DMS53 treated with DMSO at 0.1 percent for 48 hours (cell line): ENCODE data around the gene RAB5A.
"Not testable (repeated sequence)": the region's sequence is repeated elsewhere in the genome, so short reads cannot be mapped to it uniquely, and the experiment has no call there.

Experiments used
- DNase-seq: peaks from one replicate; lab custom pipeline; 2025; ENCODE audit not compliant: unreplicated experiment; lab: John Stamatoyannopoulos, UW

The RAB5A gene

GRCh38 chr3:19947549-19948225 lies 790 bp downstream of the RAB5A start:
- DNase-seq = no peak

DNA sequence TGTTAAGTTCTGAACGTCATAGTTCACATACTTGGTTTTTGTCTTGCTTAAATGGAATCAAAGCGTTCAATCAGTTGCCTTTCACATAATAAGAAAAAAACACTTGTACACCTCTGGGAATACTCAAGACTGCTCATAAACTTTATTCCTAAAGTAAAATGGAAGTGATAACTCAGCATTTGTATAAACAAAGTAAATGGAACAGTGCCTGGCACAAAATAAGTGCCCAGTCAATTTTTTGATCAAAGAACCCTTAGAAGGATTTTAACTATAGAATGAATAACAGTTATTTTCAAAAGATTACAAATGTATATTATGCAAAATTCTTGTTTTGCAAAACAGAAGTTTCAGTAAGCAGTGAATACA lies 1.3 kb downstream of the RAB5A start:
- DNase-seq = no peak

GRCh38 chr3:19950316-19950715 lies 3.4 kb downstream of the RAB5A start:
- no peak for DNase-seq

DNA sequence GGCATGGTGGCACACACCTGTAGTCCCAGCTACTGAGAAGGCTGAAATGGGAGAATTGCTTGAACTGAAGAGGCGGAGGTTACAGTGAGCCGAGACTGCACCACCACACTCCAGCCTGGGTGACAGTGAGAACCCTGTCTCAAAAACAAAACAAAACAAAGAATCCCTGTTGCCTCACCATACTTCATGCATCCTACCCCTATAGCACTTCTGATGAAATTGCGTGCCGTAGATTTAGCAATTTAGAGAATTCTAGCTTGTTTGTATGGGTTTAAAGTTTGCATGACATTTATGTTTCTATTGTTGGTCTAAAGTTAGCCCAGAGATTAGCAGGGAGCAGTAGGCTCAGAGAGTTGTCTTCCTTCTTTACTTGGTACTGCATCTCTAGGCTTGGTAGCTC lies 7.8 kb downstream of the RAB5A start:
- no peak for DNase-seq

DNA sequence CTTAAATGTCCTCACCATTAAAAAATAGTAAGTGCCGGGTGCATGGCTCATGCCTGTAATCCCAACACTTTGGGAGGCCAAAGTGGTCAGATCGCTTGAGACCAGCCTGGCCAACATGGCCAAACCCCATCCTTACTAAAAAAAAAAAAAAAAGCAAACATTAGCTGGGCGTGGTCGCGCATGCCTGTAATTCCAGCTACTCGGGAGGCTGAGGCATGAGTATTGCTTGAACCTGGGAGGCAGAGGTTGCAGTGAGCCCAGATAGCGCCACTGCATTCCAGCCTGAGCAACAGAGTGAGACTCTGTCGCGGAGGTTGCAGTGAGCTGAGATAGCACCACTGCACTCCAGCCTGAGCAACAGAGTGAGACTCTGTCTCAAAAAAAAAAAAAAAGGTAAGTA lies 10.5 kb downstream of the RAB5A start:
- not testable (repeated sequence) for DNase-seq

DNA sequence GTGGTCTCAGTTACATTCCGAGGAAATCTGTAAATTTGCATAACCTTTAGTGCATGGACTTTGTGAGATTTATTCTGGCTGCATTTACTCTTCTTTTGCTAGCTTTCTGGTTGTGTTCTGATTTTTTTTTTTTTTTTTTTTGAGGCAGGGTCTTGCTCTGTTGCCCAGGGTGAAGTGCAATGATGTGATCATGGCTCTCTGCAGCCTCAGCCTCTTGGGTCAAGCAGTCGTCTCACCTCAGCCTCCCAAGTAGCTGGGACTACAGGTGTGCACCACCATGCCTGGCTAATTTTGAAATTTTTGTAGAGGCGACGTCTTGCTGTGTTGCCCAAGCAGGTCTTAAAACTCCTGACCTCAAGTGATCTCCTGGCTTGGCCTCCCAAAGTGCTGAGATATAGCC lies 12.6 kb downstream of the RAB5A start:
- no peak for DNase-seq

DNA sequence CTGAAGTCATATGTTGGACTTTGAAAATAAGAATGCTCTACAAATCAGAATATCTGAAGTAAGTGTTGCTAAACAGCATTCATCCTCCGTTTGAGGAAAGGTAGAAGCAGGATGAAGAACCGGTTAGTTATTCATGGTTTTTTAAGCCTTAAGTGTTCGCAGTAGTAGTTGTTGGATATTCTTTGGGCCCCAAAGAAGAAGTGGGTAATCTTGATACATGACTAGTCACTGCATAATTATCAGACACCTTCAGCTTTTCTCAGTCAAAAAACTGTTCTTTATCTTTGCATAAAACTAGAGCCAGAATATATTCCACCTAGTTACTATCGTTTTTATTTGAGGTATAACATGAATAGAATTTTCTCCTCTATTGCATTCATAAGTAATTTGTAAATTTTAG lies 13.8 kb downstream of the RAB5A start:
- DNase-seq = no peak

GRCh38 chr3:19961960-19962359 lies 15.1 kb downstream of the RAB5A start:
- no peak for DNase-seq

- no peak for DNase-seq
These were observed 20.3 kb downstream of the RAB5A start for GRCh38 chr3:19967208-19967607.

GRCh38 chr3:19967812-19968211 lies 20.9 kb downstream of the RAB5A start:
- DNase-seq = no peak

GRCh38 chr3:19970327-19970726 lies 23.4 kb downstream of the RAB5A start:
- no peak for DNase-seq

DNA sequence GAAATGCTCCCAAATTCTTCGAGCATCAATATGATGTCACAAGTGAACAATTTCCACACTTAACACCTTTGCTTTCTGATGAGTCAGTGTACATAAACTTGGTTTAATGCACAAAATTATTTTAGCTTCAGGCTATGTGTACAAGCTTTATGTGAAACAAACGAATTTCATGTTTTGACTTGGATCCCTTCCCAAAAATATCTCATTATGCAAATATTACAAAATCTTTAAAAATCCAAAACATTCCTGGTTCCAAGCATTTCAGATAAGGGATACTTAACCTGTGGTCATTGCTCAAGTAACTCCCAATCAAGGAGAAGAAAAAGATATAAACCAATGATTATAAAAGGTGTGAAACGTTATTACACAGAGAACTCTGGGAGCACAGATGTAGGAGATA lies 25.2 kb downstream of the RAB5A start:
- DNase-seq = no peak

DNA sequence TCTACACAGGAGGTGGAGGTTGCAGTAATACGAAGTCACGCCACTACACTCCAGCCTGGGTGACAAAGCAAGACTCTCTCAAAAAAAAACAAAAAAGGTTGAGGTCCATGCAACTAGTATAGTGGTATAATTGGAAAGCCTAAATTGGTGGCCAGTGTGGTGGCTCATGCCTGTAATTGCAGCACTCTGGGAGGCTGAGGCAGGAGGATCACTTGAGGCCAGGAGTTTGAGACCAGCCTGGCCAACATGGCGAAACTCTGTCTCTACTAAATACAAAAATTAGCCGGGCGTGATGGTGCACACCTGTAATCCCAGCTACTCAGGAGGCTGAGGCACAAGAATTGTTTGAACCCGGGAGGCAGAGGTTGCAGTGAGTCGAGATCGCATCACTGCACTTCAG lies 42.0 kb downstream of the RAB5A start:
- not testable (repeated sequence) for DNase-seq

DNA sequence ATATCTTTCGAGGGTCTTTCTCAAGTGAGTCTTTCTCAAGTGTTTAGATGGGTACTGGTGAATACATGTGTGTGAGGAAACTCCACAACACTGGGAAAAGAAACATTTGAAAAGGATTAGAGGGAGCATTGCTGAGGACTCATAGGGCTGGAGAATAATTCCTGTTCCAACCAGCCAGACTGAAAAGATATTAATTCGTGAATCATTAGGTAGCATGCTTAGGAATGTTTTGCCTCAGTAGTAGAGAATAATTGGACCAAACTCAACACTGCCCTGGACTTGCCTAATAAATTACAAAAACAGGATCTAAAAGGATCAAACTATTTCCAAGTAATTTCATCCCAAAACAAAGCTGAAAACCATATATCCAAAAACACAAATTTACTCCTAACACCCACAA lies 47.9 kb downstream of the RAB5A start:
- no peak for DNase-seq

DNA sequence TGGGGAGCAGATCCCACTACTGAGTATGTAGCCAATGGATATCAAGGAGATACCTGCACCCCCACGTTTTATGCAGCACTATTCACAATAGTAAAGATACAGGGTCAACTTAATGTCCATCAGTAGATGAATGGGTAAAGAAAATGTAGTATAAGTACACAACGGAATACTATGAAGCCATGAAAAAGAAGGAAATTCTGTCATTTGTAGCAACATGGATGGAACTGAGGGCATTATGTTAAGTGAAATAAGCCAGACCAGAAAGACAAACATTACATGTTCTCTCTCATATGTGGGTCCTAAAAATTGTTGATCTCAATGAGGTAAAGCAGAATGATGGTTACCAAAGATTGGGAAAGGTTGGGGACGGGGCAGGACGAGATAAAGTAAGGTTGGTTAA lies 50.6 kb downstream of the RAB5A start:
- DNase-seq = no peak

DNA sequence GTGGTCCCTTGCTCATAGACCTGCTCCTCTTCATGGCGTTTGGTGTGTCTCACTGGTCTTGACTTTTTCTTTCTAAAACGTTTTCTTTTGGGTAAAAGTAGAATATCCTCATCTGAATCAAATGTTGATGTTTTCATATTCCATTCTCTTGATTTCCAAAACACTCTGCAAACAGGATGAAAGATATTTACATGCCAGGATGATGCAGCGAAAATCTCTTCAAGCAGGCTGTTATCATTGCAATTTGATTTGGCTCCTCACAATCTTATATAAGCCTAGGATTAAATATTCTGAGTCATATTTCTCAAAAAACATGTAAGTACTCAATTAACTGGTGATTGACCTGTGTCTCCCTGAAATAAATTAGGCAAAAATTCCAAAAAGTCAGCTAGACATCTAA lies 55.0 kb downstream of the RAB5A start:
- DNase-seq = no peak

DNA sequence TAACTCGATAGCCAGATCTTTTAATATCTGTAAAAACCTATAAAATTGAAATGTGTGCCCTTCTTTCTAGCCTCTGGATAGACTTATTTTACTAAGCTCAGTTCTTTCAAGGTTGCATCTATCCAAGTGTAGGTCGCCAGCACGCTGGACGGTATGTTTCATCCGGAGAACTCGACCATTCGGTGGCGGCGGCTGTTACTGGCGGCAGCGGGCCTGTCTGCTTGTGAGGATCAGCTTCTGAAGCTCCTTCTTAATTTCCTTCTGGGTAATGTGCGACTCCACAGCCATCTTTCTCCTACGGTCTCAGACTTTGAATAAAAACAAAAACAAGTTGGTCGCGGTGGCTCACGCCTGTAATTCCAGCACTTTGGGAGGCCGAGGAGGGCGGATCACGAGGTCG lies 61.1 kb downstream of the RAB5A start:
- no peak for DNase-seq

- no peak for DNase-seq
These were observed 61.7 kb downstream of the RAB5A start for GRCh38 chr3:20008646-20009045.

DNA sequence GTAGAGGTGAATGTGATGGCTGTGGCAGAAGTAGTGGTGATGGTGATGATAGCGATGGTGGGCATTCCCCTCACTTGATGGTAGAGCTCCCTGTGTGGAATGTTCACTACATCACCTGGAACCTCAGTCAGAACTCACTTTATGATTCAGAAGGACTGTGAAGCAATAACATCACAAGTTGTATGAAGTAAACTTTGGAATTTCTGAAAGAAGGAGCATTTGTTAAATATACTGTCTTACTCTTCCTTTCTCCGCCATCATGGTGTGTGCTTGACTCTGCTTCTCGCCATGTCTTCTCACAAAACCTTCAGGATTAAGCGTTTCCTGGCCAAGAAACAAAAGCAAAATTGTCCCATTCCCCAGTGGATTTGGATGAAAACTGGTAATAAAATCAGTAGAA lies 65.3 kb downstream of the RAB5A start, which contains the start of gene PP2D1:
TSS of gene PP2D1 (minus strand) at position 101 of the 400 bp plus-strand sequence. CDS start 192 bp downstream, outside the sequence.
- DNase-seq = no peak

GRCh38 chr3:20013396-20013795 lies 66.5 kb downstream of the RAB5A start:
- no peak for DNase-seq

DNA sequence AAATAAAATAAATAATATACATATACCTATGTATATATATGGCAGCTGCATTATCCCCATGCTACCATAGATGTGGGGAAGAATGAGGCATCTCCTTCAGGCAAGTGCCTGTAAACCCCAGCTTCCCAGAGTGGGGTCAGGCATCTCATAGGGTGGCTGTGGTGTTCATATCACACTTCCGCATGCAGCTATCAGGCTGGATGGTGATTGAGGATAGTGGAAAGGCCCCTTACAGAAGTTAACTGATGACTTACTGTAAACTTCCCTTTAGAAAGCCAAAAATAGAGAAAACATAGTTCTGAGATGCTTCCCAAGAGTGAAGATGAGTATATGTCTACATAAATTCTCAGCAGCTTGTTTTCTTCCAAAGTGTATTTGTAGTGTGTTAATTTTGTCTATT lies 68.6 kb downstream of the RAB5A start:
- no peak for DNase-seq

DNA sequence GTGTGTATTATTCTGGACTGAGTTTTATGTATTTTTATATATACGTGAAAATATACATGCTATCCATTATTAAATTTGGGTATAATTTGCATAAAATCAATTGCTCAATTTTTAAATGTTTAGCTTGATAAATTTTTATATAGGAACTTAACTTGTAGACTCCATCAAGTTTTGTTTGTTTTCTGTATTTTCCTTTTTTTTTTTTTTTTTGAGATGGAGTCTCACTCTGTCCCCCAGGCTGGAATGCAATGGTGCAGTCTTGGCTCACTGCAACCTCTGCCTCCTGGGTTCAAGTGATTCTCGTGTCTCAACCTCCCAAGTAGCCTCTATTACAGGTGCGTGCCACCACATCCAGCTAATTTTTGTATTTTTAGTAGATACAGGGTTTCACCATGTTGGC lies 69.2 kb downstream of the RAB5A start:
- DNase-seq = not testable (repeated sequence)

- no peak for DNase-seq
These were observed 76.2 kb downstream of the RAB5A start for GRCh38 chr3:20022954-20023622.
